Mesenteric fat pad (tissue), 1 donor: ENCODE results near the gene GNAQ. TPM values are rescaled to one million over a fixed set of nuclear protein-coding genes. Genes with fewer than 3 reads are reported as not detected.
"Not testable (repeated sequence)": the region's sequence is repeated elsewhere in the genome, so short reads cannot be mapped to it uniquely, and the experiment has no call there.

Source experiments
- DNase-seq: peaks from one replicate; pipeline ENCODE4 v3.0.0-alpha.2; 2020; ENCODE audit warnings: low spot score
- long read RNA-seq: library from polyadenylated mRNA; unstranded; transcript quantifications from one replicate; pipeline ENCODE4 v2.0.0, GENCODE V29; 2020
- total RNA-seq: library from RNA; stranded (reverse); fragmentation: NEBNext Ultra II Directional; extraction: Animal tissue kit (Norgen Biotek cat#: 25700); gene quantifications from one replicate; pipeline ENCODE4 v1.2.1, GENCODE V29; 2021
- donor health status: DM: yes; HTN: yes; CAD: no.

The GNAQ gene
- 115 TPM for total RNA-seq
- long read RNA-seq, full-length matches to known transcripts: 2 of 51 reads
- long read RNA-seq, partial matches to known transcripts: 5 of 51 reads
- long read RNA-seq, other reads (novel, unspliced or antisense): 44 of 51 reads

GRCh38 chr9:78031444-78031892 lies at the start of gene GNAQ:
GNAQ (minus strand) TSS chr9:78031811; CDS start chr9:78031235, 576 bp downstream.
- DNase-seq: no peak

- no peak for DNase-seq
Measured at GRCh38 chr9:78074385-78075291, 43.0 kb upstream of the GNAQ start.

GRCh38 chr9:78073722-78074121 lies 42.1 kb upstream of the GNAQ start:
- no peak for DNase-seq

GRCh38 chr9:78072586-78073199 lies 41.1 kb upstream of the GNAQ start:
- no peak for DNase-seq

- no peak for DNase-seq
Measured at GRCh38 chr9:78070521-78070920, 38.9 kb upstream of the GNAQ start.

- DNase-seq: no peak
Measured at GRCh38 chr9:78064075-78064474, 32.5 kb upstream of the GNAQ start.

- no peak for DNase-seq
Measured at GRCh38 chr9:78062710-78063109, 31.1 kb upstream of the GNAQ start.

GRCh38 chr9:78054218-78054617 lies 22.6 kb upstream of the GNAQ start:
- not testable (repeated sequence) for DNase-seq

GRCh38 chr9:78053627-78054026 lies 22.0 kb upstream of the GNAQ start:
- no peak for DNase-seq

GRCh38 chr9:78050421-78050820 lies 18.8 kb upstream of the GNAQ start:
- DNase-seq: no peak

GRCh38 chr9:78049484-78049883 lies 17.9 kb upstream of the GNAQ start:
- DNase-seq: no peak

- DNase-seq: no peak
Measured at GRCh38 chr9:78047106-78047505, 15.5 kb upstream of the GNAQ start.

- DNase-seq: no peak
Measured at GRCh38 chr9:78046112-78046511, 14.5 kb upstream of the GNAQ start.

- no peak for DNase-seq
Measured at GRCh38 chr9:78044886-78045285, 13.3 kb upstream of the GNAQ start.

GRCh38 chr9:78044189-78044588 lies 12.6 kb upstream of the GNAQ start:
- no peak for DNase-seq

GRCh38 chr9:78041971-78042370 lies 10.4 kb upstream of the GNAQ start:
- DNase-seq: no peak

GRCh38 chr9:78040726-78041125 lies 9.1 kb upstream of the GNAQ start:
- no peak for DNase-seq

- DNase-seq: no peak
Measured at GRCh38 chr9:78038620-78039300, 7.1 kb upstream of the GNAQ start.

- no peak for DNase-seq
Measured at GRCh38 chr9:78035383-78035993, 3.9 kb upstream of the GNAQ start.

- DNase-seq: no peak
Measured at GRCh38 chr9:78033870-78034269, 2.3 kb upstream of the GNAQ start.

- no peak for DNase-seq
Measured at GRCh38 chr9:78032730-78033457, 1.3 kb upstream of the GNAQ start.
